H1 (cell line): Measurements from ENCODE around the gene GSTO2. TPM values are rescaled to one million over a fixed set of nuclear protein-coding genes. Genes with fewer than 3 reads are reported as not detected.

ENCODE experiments used
- JUN ChIP-seq: IDR thresholded peaks from 2 replicates; pipeline ENCODE4 v1.6.1; 2011; ENCODE audit warnings: low read depth, mild to moderate bottlenecking, improper control_type of control experiment, low read length
- NANOG ChIP-seq: IDR thresholded peaks from 2 replicates; pipeline ENCODE4 v1.6.1; 2011; ENCODE audit warnings: low read length, low read depth, mild to moderate bottlenecking, inconsistent platforms; ENCODE audit not compliant: insufficient read depth, poor library complexity, severe bottlenecking
- RBBP5 ChIP-seq: IDR thresholded peaks from 2 replicates; pipeline ENCODE4 v1.7.1; 2012; ENCODE audit warnings: low read depth, mild to moderate bottlenecking, inconsistent platforms, low read length, moderate library complexity, borderline replicate concordance
- SRF ChIP-seq: IDR thresholded peaks from 2 replicates; pipeline ENCODE4 v1.6.1; 2011; ENCODE audit warnings: mild to moderate bottlenecking, low read depth, low read length, moderate library complexity
- TBP ChIP-seq: IDR thresholded peaks from 2 replicates; pipeline ENCODE4 v1.6.1; 2011; ENCODE audit warnings: low read depth, low read length, improper control_type of control experiment
- polyA plus RNA-seq, 7 experiments: library from polyadenylated mRNA; depleted of rRNA in 3 of 7; stranded (reverse) in 5 of 7; unstranded in 2 of 7; fragments of >200 nt in 5 of 7; fragments of 200-250 nt in 2 of 7; gene quantifications; 1 replicate in 5 of 7; 2 replicates in 1 of 7; 4 replicates in 1 of 7; pipeline versions ENCODE4 v1.2.1 to v1.2.3, GENCODE V29; 2011 to 2013; ENCODE audit warnings: missing spikeins in 2 of 7, mixed read lengths in 2 of 7
- total RNA-seq: library from RNA; stranded (reverse); fragmentation: NEBNext Ultra II Directional; extraction: Animal tissue kit (Norgen Biotek cat#: 25700); gene quantifications from 2 replicates; pipeline ENCODE4 v1.2.1, GENCODE V29; 2021

The GSTO2 gene
- total and polyA plus RNA-seq, 2 of the 8 experiments (the other 6 are each of a cell fraction or from before 2014, with no cell fraction given): 13.1 to 41.7 TPM

DNA sequence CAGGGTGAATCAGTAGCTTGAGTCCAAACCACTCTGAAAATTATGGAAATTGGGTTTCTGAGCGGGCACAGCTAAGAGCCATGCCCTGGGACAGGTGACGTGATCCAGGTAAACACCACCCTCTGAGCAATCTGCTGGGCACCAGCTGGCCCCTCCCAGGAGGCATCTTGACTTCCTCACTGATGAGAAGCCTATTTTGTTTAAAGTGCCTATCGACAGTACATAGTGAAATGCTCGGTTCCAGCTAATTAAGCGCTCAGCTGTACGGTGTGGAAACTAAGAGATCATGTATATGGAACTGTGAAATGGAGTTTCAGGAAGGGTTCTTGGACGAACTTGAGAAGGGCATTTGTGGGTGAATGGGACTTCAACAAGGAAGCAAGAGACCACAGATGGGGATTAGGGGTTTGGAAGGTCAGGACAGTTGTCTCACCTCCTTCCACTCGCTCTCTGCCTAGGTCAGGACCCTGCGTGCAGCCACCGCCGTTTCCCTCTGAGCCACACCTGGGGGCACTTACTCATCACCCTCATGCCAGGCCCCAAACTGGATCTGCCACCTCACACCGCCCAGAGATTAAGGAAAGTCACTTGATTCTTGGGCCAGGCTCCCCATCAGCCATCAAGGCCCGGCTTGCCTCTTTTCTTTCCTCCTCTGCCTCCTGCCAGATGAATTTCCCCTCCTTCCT, 66.1 kb downstream of the GSTO2 start (continued):
- TF ChIP-seq SRF: no peak
- TF ChIP-seq TBP: no peak
- no peak for TF ChIP-seq JUN
- TF ChIP-seq NANOG: no peak
- no peak for TF ChIP-seq RBBP5
